Bone marrow (tissue), 2 donors: ENCODE results near the gene SOBP.

Experiments used
- DNase-seq, 2 donors: peaks; one replicate each; lab custom pipeline; 2025; lab: John Stamatoyannopoulos, UW

The SOBP gene

DNA sequence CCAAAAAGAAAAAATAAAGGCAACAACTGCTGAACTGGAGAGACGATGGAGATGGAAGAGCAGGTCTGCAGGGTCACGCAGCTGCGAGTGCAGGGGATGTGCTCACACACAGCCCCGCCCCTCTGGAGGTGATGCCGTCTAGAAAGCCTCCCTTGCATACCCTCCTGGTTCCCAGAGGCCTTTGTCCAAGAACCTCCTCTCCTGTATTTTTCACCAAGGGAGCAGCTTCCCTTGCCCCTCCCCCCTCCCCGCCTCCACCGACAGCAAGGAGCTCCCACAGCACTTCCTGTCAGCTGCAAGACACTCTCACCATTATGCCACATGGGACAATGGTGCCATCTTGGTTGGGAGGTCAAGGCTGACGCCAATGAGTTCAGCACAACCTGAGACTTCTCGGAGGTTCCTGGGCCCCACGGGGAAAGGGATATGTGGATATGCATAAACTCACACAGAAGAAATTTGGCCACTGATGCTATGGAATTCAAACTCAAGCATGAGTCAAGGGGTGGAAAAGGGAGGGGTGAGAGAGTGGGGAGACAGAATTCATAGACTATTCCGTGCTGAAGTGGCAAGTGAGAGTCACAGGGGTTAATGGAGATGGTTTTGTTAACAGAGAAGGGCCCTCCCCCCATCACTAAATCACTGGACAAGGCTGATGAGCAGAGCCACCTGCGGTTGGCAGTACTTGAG is 201.3 kb downstream of the SOBP start:
- DNase-seq, result no peak

DNA sequence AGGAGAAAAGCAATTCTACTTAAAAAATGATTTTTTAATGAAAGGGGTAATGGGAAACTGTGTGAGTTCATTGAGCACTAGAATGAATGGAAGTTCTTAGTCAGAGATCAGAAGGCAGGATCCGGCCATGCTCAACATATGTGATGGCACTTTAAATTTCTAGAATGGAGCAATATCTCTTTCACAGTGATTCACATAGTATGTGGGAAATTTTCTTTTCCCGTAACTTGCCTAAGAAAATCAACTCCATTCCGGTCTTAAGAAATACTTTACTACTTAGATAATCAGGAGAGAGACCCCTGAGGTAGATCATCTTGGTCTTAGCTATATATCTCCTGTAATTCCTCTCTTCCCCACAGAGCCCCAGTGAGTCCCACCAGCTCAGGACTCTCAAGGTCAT is 202.4 kb downstream of the SOBP start:
- DNase-seq, result no peak

DNA sequence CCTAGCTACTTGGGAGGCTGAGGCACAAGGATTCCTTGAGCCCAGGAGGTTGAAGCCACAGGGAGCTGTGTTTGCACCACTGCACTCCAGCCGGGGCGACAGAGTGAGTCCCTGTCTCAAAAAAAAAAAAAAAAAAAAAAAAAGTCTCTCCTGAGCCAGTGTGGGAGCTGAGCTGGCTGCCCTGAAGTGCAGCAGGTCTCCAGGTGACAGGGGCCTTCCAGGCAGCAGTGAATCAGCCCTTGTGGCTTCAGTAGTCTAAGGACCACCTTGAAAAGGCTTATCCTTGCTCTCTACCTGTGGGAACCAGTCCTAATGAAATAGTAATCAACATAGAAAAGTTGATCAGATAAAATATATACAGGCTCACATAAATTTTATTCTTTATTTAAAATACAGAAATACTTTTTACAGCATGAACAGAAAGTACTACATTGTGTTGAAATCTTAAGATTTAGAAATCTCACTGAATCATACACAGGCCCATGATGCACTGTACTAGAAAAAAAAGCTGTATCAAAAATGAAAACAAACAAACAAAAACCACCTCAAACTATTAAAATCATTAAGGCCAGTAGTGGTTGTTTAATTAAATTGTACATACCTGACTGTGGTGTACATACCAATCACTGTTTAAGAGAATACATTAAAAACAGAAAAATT is 205.3 kb downstream of the SOBP start:
- DNase-seq, result no peak

DNA sequence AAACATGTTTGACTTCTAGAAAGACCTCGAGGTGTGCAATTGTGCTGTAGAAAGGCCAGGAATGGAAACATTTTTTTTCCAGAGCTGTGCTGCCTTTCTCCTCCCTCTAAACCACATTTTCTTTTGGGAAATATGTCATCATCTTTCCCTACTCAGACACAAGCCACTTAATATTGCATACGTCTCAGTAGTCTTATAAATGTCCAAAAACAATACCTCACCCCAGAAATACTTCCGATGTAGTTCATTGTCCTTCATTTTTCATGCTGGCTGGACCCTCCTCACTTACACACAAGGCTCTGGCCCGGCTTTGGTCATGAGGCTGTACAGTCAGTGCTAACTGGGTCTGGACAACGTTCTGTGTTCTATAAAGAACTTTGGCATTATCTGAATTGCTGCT is 207.8 kb downstream of the SOBP start:
- no peak for DNase-seq

DNA sequence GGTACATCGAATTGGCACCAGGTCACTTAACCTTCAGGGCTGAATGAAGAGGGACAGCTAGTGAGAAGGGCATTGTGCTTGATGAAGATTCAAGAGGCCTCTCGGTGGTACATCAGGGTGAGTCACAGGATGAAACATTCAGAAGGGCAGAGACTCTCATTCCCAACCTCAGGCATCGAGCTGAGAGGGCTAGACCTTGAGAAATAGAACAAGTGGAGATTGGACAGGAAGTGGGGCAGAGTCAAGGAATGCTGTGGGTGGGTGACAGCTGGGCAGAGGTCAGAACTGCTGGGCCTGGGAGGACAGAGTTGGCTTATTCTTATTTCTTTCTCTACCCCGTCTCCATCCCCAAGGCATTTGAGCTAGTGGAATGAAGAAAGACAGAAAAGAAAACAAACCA is 208.2 kb downstream of the SOBP start:
- no peak for DNase-seq

DNA sequence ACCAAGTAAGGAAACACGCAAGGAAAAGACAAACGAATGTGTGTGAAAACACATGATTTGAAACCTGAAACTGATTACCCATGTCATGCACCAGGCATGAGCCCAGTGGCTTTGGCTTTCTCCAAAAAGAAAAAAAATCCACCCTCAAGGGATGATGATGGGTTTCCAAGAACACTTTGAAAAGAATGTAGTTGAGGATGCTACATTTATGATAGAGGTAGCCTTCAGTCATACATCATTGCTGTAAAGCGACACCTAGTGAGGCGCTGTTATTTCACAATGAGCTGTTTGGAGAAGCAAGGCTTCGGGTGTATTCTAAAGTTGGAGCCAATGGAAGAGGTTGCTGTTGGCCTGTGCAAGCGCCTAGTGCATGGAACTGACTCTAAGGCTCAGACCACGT is 209.3 kb downstream of the SOBP start:
- DNase-seq, result no peak

DNA sequence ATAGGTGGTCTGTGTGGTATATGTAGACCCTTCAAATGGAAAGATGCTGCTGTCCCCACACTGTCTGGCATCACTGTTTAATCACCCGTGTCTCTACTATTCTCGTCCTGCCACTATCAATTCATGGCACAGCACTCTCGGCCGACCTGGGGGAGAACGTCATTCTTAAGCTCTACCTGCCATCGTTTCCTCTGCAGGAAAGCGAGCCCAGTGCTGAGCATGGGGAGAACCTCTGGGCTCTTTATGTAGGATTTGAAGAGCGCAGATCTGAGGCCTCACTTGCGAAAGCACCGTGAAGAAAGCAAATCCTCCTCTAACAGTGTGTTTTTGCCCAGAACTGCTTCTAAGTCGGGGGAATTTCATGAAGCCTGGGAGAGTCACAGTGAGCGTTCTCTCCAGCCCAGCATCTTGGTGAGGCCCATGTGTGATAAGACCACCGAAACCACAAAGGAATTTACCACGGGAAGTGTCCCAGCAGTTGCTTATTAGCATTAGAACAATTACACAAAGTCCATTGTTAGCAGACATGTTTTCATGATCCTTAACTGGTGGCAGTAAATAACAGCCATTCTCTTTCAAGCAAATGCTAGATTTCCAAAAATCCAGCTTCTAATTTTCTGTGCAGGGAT is 209.9 kb downstream of the SOBP start:
- no peak for DNase-seq

DNA sequence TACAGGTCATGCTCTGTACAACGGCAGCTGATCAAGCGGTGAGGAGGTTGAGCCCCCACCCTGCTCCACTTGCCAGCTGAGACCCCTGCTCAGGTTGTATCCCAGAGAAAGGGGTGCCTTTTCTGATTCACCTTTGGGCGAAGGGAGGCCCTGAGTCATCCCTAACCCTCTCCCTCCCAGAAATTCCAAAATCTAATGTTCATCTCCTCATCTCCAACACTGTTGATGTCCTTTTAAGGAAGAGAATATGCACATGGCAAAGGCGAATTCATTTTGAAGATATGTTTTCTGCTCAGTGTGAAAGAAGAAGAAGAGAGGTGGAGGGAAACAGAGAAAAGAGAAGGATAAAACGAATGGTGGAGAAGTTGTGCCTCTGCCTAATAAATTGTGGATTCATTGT is 213.7 kb downstream of the SOBP start:
- no peak for DNase-seq

DNA sequence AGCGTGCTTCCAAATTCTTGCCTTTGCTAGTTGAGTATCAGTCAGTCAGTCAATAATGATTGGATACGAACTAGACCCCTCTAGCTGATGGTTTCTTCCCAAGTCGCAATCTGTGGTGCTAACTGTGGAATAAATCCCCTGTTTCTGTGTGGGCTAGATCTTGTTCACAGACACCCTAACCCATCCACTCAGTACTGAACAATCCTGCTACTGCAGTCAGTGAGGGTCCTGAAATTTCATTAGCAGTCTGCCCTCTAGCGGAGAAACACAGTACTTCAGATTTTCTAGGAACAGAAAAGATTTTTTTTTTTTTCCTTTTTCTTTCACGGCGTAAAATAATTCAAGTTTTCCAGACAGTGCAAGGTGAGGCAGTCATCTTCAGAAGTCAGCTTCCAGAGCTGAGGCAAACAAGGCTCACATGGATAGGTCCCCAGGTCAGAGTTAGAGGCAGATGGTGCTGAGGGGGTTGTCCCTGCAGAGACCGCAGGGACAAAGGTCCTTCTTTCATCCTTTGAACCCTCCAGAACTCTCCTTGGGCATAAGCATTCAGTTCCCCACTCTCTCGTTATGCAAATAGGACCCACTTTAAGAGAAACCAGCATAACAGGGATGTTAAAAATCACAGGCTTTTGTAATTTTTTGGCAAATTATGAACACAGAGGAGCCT is 214.6 kb downstream of the SOBP start:
- DNase-seq, result peak in 1 of 2 donors; percentile 9

DNA sequence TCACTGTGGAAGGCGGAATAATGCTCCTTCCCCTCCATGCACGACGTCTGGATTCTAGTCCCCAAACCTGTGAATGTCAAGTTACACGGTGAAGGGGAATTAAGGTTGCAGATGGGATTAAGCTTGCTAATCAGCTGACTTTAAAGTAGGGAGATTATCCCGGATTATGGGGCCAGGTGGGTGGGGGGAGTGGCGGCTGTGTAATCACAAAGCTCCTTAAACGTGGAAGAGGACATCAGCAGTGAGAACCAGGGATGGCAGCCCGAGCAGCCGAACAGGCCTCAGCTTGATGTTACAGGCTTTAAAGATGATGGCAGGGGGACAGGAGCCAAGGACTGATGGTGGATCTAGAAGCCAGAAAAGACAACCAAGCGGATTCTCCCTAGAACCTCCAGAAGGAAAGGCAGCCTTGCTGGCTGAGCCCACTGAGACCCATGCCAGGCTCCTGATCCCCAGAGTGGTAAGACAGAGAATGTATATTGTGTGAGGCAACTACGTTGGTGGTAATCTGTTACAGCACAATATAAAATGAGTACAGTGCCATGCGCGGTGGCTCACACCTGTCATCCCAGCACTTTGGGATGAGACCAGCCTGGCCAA is 216.7 kb downstream of the SOBP start:
- no peak for DNase-seq

DNA sequence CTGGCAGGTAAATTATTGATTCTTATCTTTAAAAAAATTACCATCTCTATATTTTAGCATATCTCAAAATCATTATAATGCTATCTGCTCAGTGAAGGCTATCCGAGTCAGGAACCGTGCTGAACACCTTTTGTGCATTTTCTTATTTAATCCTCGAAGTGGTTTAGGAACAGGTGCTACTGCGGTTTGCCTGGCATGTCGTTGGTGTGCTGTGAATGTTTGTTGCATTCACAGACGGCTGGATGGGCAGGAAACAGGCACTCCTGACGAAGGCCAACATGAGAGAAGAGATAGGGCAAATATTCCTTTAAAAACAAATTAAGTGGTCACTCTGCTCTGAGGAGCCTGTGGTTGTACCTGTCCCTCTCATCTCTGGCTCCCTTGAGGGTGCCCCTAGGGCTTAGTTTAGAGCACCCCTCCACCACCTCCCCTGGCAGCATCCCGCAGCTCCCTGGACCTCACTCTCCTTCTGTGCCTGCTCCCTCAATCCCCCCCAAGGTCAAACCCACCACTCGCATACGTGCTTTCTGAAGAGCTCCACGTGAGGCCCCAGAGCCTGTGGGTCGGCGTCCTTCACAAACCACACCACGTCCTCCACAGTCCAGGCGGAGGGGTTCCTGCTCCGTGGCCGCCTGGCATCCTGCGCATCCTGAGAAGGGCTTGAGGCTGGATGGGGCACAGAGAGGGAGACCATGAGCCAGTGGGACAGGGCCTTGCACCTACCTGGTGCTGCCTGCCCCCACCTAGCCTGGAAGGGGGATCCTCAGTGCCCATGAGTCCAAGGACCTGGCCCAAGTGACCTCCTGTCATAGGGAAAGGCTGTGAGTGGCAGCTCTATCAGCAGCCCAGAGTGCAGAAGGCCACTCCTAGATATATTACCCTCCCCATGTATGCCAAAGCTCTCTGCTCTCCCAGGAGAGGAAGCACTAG is 217.7 kb downstream of the SOBP start:
- DNase-seq, result no peak

DNA sequence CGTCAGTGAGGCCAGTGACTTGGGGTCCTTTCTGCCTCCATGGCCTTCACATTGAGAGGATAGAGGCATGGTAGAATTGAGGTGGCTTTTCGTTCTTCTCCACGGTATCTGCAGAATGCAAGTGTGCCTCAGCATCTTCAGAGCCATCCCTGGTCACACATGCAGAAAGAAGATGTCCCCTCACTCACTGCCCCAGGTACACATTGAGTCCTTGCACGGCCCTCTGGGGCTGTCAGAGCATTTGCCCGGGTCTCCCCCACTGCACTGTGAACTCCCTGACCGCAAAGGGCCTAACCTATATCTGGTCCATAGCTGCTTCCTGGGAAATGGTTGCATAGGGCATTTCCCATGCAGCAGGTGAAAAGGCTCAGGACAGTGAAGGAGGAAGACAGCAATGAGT is 218.5 kb downstream of the SOBP start:
- no peak for DNase-seq

DNA sequence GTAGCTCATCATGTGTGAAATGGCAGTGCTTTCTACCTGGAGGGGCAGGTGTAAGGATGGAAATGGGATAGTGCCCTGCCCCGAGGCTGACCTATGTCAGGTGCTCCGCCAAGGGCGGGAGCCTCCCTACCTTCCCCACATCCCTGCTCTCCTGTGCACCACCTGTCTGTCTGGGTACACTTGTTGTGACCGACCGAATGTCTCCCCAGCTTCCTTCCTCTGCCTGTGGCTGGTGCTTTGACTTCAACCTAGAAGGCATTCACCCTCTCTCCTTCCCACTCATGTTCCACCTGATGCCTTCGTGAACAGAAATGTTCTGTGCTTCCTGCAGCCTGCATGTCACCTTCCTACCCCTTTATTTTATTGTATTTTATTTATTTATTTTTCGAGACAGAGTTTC is 219.4 kb downstream of the SOBP start:
- no peak for DNase-seq
